Activated CD8-positive, alpha-beta T cell treated with anti-CD3 and anti-CD28 coated beads for 36 hours (primary cell): ENCODE measurements around the gene PHEX. TPM values are rescaled to one million over a fixed set of nuclear protein-coding genes. Genes with fewer than 3 reads are reported as not detected.

ENCODE experiments used
- ATAC-seq: fragments of 200-7000 bp; cut with Tn5 transposase; one replicate; pipeline ENCODE4 v1.10.0; 2021; ENCODE audit warnings: mild to moderate bottlenecking, moderate library complexity
- CTCF ChIA-PET: fragments of 350-600 bp; sonication (Branson Sonifier 250); formaldehyde crosslinking; loops from one replicate; lab custom pipeline; 2021; ENCODE audit warnings: antibody characterized with exemption; lab: Charles Lee
- POLR2A ChIA-PET: fragments of 350-600 bp; sonication (Branson Sonifier 250); formaldehyde crosslinking; loops from one replicate; lab custom pipeline; 2021; ENCODE audit warnings: antibody characterized with exemption; lab: Charles Lee
- DNase-seq: peaks from one replicate; pipeline ENCODE4 v3.0.0-alpha.2; 2020
- H3K27ac Mint-ChIP-seq: one replicate; pipeline ENCODE4 v1.8.0; 2021; ENCODE audit warnings: mild to moderate bottlenecking, mixed read lengths
- H3K27me3 Mint-ChIP-seq: one replicate; pipeline ENCODE4 v1.8.0; 2021; ENCODE audit warnings: mixed read lengths
- H3K36me3 Mint-ChIP-seq: one replicate; pipeline ENCODE4 v1.8.0; 2021; ENCODE audit warnings: low read depth, mixed read lengths
- H3K4me1 Mint-ChIP-seq: one replicate; pipeline ENCODE4 v1.8.0; 2021; ENCODE audit warnings: low read depth, mixed read lengths
- H3K4me3 Mint-ChIP-seq: one replicate; pipeline ENCODE4 v1.8.0; 2021; ENCODE audit warnings: mild to moderate bottlenecking, moderate library complexity, mixed read lengths
- H3K9me3 Mint-ChIP-seq: one replicate; pipeline ENCODE4 v1.8.0; 2021; ENCODE audit warnings: mixed read lengths
- CTCF ChIP-seq: fragments of 200-600 bp; IDR thresholded peaks from one replicate; pipeline ENCODE4 v1.8.0; 2022; ENCODE audit warnings: antibody characterized with exemption, mild to moderate bottlenecking
- intact Hi-C: fragments of 100-400 bp; cut with micrococcal nuclease; formaldehyde crosslinking; loops from one replicate; pipeline ENCODE4 v1.10.0; 2022
- total RNA-seq, 2 experiments: library from RNA; stranded (reverse); gene quantifications; one replicate each; pipeline ENCODE4 v1.2.3, GENCODE V29; 2021

The PHEX gene
- total RNA-seq, 2 experiments from 2014 or later = 22.7 to 25.2 TPM

- Mint-ChIP-seq H3K36me3 (peaks cover 11% of the 10 kb centered on the region), H3K4me1 (peaks cover 21% of the 10 kb centered on the region), H3K27me3 (no peaks in the 10 kb centered on the region), H3K4me3 (no peak overlapping the region), H3K27ac (no peak overlapping the region), H3K9me3 (peaks cover 5% of the 10 kb centered on the region)
- intact Hi-C loops = no loop called here
- DNase-seq = no peak
- CTCF ChIA-PET = no interaction called here
- ATAC-seq = no peak
- POLR2A ChIA-PET = no interaction called here
- TF ChIP-seq CTCF = no peak
Observed at GRCh38 chrX:22012051-22012450, 20.1 kb upstream of the PHEX start.

GRCh38 chrX:22012931-22013330 is 19.2 kb upstream of the PHEX start:
- H3K4me3 Mint-ChIP-seq = no peak overlapping the region
- peaks cover 5% of the 10 kb centered on the region for H3K9me3 Mint-ChIP-seq
- TF ChIP-seq CTCF = no peak
- DNase-seq = no peak
- peaks cover 11% of the 10 kb centered on the region for H3K36me3 Mint-ChIP-seq
- no peak for ATAC-seq
- intact Hi-C loops = no loop called here
- ChIA-PET CTCF (no interaction called here), POLR2A (no interaction called here)
- no peak overlapping the region for H3K27ac Mint-ChIP-seq
- H3K27me3 Mint-ChIP-seq = no peaks in the 10 kb centered on the region
- H3K4me1 Mint-ChIP-seq = peaks cover 14% of the 10 kb centered on the region

- ChIA-PET CTCF (no interaction called here), POLR2A (no interaction called here)
- no peak overlapping the region for H3K4me3 Mint-ChIP-seq
- H3K9me3 Mint-ChIP-seq = peaks cover under 1% of the 10 kb centered on the region
- H3K4me1 Mint-ChIP-seq = peaks cover 6% of the 10 kb centered on the region
- DNase-seq (no peak), ATAC-seq (no peak)
- TF ChIP-seq CTCF = no peak
- H3K27ac Mint-ChIP-seq = no peak overlapping the region
- H3K27me3 Mint-ChIP-seq = no peaks in the 10 kb centered on the region
- peaks cover 2% of the 10 kb centered on the region for H3K36me3 Mint-ChIP-seq
- intact Hi-C loops = no loop called here
Observed at GRCh38 chrX:22015139-22015750, 16.9 kb upstream of the PHEX start.

GRCh38 chrX:22021751-22022324 is 10.3 kb upstream of the PHEX start:
- no peaks in the 10 kb centered on the region for H3K9me3 Mint-ChIP-seq
- ChIA-PET POLR2A (no interaction called here), CTCF (interaction anchor here (1.4 kb wide), 1 partner anchor 36 kb away, joined by 3 read pairs; no protein-coding TSS in a partner anchor)
- H3K36me3 Mint-ChIP-seq = no peaks in the 10 kb centered on the region
- no peak overlapping the region for H3K27ac Mint-ChIP-seq
- peaks cover 4% of the 10 kb centered on the region for H3K4me1 Mint-ChIP-seq
- intact Hi-C loops = no loop called here
- ATAC-seq (no peak), DNase-seq (no peak)
- no peaks in the 10 kb centered on the region for H3K27me3 Mint-ChIP-seq
- no peak overlapping the region for H3K4me3 Mint-ChIP-seq
- TF ChIP-seq CTCF = no peak

- intact Hi-C loops = no loop called here
- ATAC-seq (no peak), DNase-seq (no peak)
- POLR2A ChIA-PET = no interaction called here
- no peak for TF ChIP-seq CTCF
- Mint-ChIP-seq H3K4me1 (peaks cover 17% of the 10 kb centered on the region), H3K9me3 (peaks cover 3% of the 10 kb centered on the region), H3K27me3 (no peaks in the 10 kb centered on the region), H3K36me3 (peaks cover 3% of the 10 kb centered on the region), H3K27ac (no peak overlapping the region), H3K4me3 (no peak overlapping the region)
- CTCF ChIA-PET = interaction anchor here (1.4 kb wide), 1 partner anchor 111 kb away, joined by 6 read pairs; no protein-coding TSS in a partner anchor
Observed at GRCh38 chrX:22024577-22024976, 7.5 kb upstream of the PHEX start.
